ENCODE results near the gene CFB. TPM values are rescaled to one million over a fixed set of nuclear protein-coding genes. Genes with fewer than 3 reads are reported as not detected.

CFB gene
- total RNA-seq, 1 donor from 2014 or later = 1.4 TPM

- Histone ChIP-seq H3K4me2 (ENCODE audit: low read length) (no peak overlapping the region), H3K36me3 (ENCODE audit: insufficient read depth, low read length) (peaks cover 20% of the 10 kb centered on the region), H3K9me3 (ENCODE audit: insufficient read depth, low read depth, low read length) (no peaks in the 10 kb centered on the region), H2AFZ (ENCODE audit: low read depth, low read length) (no peak overlapping the region), H3K27ac (ENCODE audit: low read depth, low read length) (no peak overlapping the region), H4K20me1 (ENCODE audit: insufficient read depth, low read length) (peaks cover 4% of the 10 kb centered on the region), H3K9ac (ENCODE audit: low read length) (no peak overlapping the region), H3K4me3 (ENCODE audit: insufficient read depth, low read depth, low read length) (no peak overlapping the region), H3K4me1 (ENCODE audit: insufficient read depth, low read length) (peaks cover 10% of the 10 kb centered on the region), H3K79me2 (ENCODE audit: insufficient read depth, low read length) (peaks cover 19% of the 10 kb centered on the region), H3K27me3 (ENCODE audit: insufficient read depth, low read length) (no peaks in the 10 kb centered on the region)
- no peaks in the 10 kb centered on the region for H3K9me3 Mint-ChIP-seq (ENCODE audit: unreplicated experiment)
- peaks cover 29% of the 10 kb centered on the region for H3K36me3 Mint-ChIP-seq (ENCODE audit: low read depth, unreplicated experiment)
- H3K27me3 Mint-ChIP-seq (ENCODE audit: low read depth, unreplicated experiment) = no peaks in the 10 kb centered on the region
- TF ChIP-seq CTCF (IDR thresholded peaks at IDR 0.05; ENCODE audit: insufficient read depth, low read depth, low read length) (no peak), EZH2 (IDR thresholded peaks at IDR 0.05; ENCODE audit: insufficient read depth, low read length) (no peak)
- H3K4me3 Mint-ChIP-seq (ENCODE audit: unreplicated experiment) = no peak overlapping the region
- H3K27ac Mint-ChIP-seq (ENCODE audit: unreplicated experiment) = no peak overlapping the region
- DNase-seq (ENCODE audit: low read depth) (no peak), FAIRE-seq (no peak)
- peaks cover 6% of the 10 kb centered on the region for H3K4me1 Mint-ChIP-seq (ENCODE audit: low read depth, unreplicated experiment)
Measured at GRCh38 chr6:31963921-31964320, 18.0 kb downstream of the CFB start.

- Mint-ChIP-seq H3K36me3 (ENCODE audit: low read depth, unreplicated experiment) (peaks cover 34% of the 10 kb centered on the region), H3K4me3 (ENCODE audit: unreplicated experiment) (no peak overlapping the region), H3K27ac (ENCODE audit: unreplicated experiment) (no peak overlapping the region), H3K4me1 (ENCODE audit: low read depth, unreplicated experiment) (peaks cover 9% of the 10 kb centered on the region), H3K9me3 (ENCODE audit: unreplicated experiment) (no peaks in the 10 kb centered on the region), H3K27me3 (ENCODE audit: low read depth, unreplicated experiment) (no peaks in the 10 kb centered on the region)
- H3K36me3 ChIP-seq (ENCODE audit: insufficient read depth, low read length) = peaks cover 23% of the 10 kb centered on the region
- H3K4me2 ChIP-seq (ENCODE audit: low read length) = no peak overlapping the region
- peaks cover 15% of the 10 kb centered on the region for H4K20me1 ChIP-seq (ENCODE audit: insufficient read depth, low read length)
- peaks cover 14% of the 10 kb centered on the region for H3K79me2 ChIP-seq (ENCODE audit: insufficient read depth, low read length)
- H2AFZ ChIP-seq (ENCODE audit: low read depth, low read length) = no peak overlapping the region
- H3K4me3 ChIP-seq (ENCODE audit: insufficient read depth, low read depth, low read length) = no peak overlapping the region
- FAIRE-seq (no peak), DNase-seq (ENCODE audit: low read depth) (no peak)
- TF ChIP-seq CTCF (IDR thresholded peaks at IDR 0.05; ENCODE audit: insufficient read depth, low read depth, low read length) = no peak
- TF ChIP-seq EZH2 (IDR thresholded peaks at IDR 0.05; ENCODE audit: insufficient read depth, low read length) = no peak
- H3K4me1 ChIP-seq (ENCODE audit: insufficient read depth, low read length) = peaks cover 18% of the 10 kb centered on the region
- H3K9me3 ChIP-seq (ENCODE audit: insufficient read depth, low read depth, low read length) = no peaks in the 10 kb centered on the region
- no peaks in the 10 kb centered on the region for H3K27me3 ChIP-seq (ENCODE audit: insufficient read depth, low read length)
- H3K27ac ChIP-seq (ENCODE audit: low read depth, low read length) = no peak overlapping the region
- H3K9ac ChIP-seq (ENCODE audit: low read length) = no peak overlapping the region
Measured at GRCh38 chr6:31965700-31966099, 19.8 kb downstream of the CFB start.

- FAIRE-seq (no peak), DNase-seq (ENCODE audit: low read depth) (no peak)
- H3K4me3 ChIP-seq (ENCODE audit: insufficient read depth, low read depth, low read length) = no peak overlapping the region
- peaks cover 20% of the 10 kb centered on the region for H3K36me3 ChIP-seq (ENCODE audit: insufficient read depth, low read length)
- peaks cover 15% of the 10 kb centered on the region for H4K20me1 ChIP-seq (ENCODE audit: insufficient read depth, low read length)
- H3K9me3 ChIP-seq (ENCODE audit: insufficient read depth, low read depth, low read length) = no peaks in the 10 kb centered on the region
- H3K27me3 Mint-ChIP-seq (ENCODE audit: low read depth, unreplicated experiment) = no peaks in the 10 kb centered on the region
- peaks cover 26% of the 10 kb centered on the region for H3K4me1 ChIP-seq (ENCODE audit: insufficient read depth, low read length)
- H3K4me1 Mint-ChIP-seq (ENCODE audit: low read depth, unreplicated experiment) = peaks cover 9% of the 10 kb centered on the region
- H3K9ac ChIP-seq (ENCODE audit: low read length) = no peak overlapping the region
- TF ChIP-seq CTCF (IDR thresholded peaks at IDR 0.05; ENCODE audit: insufficient read depth, low read depth, low read length) (no peak), EZH2 (IDR thresholded peaks at IDR 0.05; ENCODE audit: insufficient read depth, low read length) (no peak)
- H3K27me3 ChIP-seq (ENCODE audit: insufficient read depth, low read length) = no peaks in the 10 kb centered on the region
- H3K79me2 ChIP-seq (ENCODE audit: insufficient read depth, low read length) = peaks cover 19% of the 10 kb centered on the region
- no peak overlapping the region for H3K27ac ChIP-seq (ENCODE audit: low read depth, low read length)
- H3K4me3 Mint-ChIP-seq (ENCODE audit: unreplicated experiment) = no peak overlapping the region
- H3K36me3 Mint-ChIP-seq (ENCODE audit: low read depth, unreplicated experiment) = peaks cover 34% of the 10 kb centered on the region
- no peak overlapping the region for H2AFZ ChIP-seq (ENCODE audit: low read depth, low read length)
- no peaks in the 10 kb centered on the region for H3K9me3 Mint-ChIP-seq (ENCODE audit: unreplicated experiment)
- H3K27ac Mint-ChIP-seq (ENCODE audit: unreplicated experiment) = no peak overlapping the region
- H3K4me2 ChIP-seq (ENCODE audit: low read length) = no peak overlapping the region
Measured at GRCh38 chr6:31966506-31966905, 20.6 kb downstream of the CFB start.
